Upper lobe of left lung (tissue), 6 donors: ENCODE results near the gene DNAJC22. TPM values are rescaled to one million over a fixed set of nuclear protein-coding genes. Genes with fewer than 3 reads are reported as not detected.
A peak's percentile ranks its signal among the peaks of the same experiment; 100 is the strongest.

Experiments
- ATAC-seq, 2 donors: fragments of 200-7000 bp; cut with Tn5 transposase; one replicate each; pipeline ENCODE4 v1.9.1; 2022; ENCODE audit warnings: mild to moderate bottlenecking in 2 of 2, moderate library complexity in 2 of 2; ENCODE audit not compliant: low FRiP score in 2 of 2
- DNase-seq, 2 donors: peaks; one replicate each; pipeline ENCODE4 v3.0.0-alpha.2; 2019 to 2020
- H3K27ac ChIP-seq, 4 donors: fragments of 200-600 bp; sonication (generic); one replicate each; pipeline ENCODE4 v1.5.1; 2016 to 2019
- H3K27me3 ChIP-seq, 4 donors: fragments of 200-600 bp; sonication (generic); one replicate each; pipeline ENCODE4 v1.5.1; 2017 to 2019
- H3K36me3 ChIP-seq, 4 donors: fragments of 200-600 bp; sonication (generic); one replicate each; pipeline ENCODE4 v1.5.1; 2016 to 2019
- H3K4me1 ChIP-seq, 4 donors: fragments of 200-600 bp; sonication (generic); one replicate each; pipeline ENCODE4 v1.5.1; 2018 to 2019
- H3K4me3 ChIP-seq, 4 donors: fragments of 200-600 bp; sonication (generic); one replicate each; pipeline ENCODE4 v1.5.1; 2017 to 2019; ENCODE audit warnings: mild to moderate bottlenecking in 2 of 4, moderate library complexity in 1 of 4
- H3K9me3 ChIP-seq, 4 donors: fragments of 200-600 bp; sonication (generic); one replicate each; pipeline ENCODE4 v1.5.1; 2018 to 2019
- EP300 ChIP-seq, 4 donors: sonication (generic); formaldehyde crosslinking; IDR thresholded peaks; one replicate each; pipeline ENCODE4 v1.5.1; 2017; ENCODE audit warnings: antibody characterized with exemption in 4 of 4, control low read depth in 2 of 4
- POLR2A ChIP-seq, 4 donors: fragments of 450-650 bp; IDR thresholded peaks; one replicate each; pipeline ENCODE4 v1.5.1; 2016 to 2017; ENCODE audit warnings: antibody characterized with exemption in 4 of 4, mild to moderate bottlenecking in 2 of 4
- POLR2AphosphoS5 ChIP-seq, 2 donors: sonication (generic); formaldehyde crosslinking; IDR thresholded peaks; one replicate each; pipeline ENCODE4 v1.5.1; 2017; ENCODE audit warnings: antibody characterized with exemption in 2 of 2
- WGBS, 2 donors: methylation state at CpG; one replicate each; pipeline ENCODE4 v1.1.5; 2017 to 2018; 5-methylcytosine and 5-hydroxymethylcytosine counted together
- total RNA-seq, 6 donors: library from RNA; depleted of rRNA in 4 of 6; stranded (reverse); fragments of >200 nt in 4 of 6; gene quantifications; one replicate each; pipeline versions ENCODE4 v1.1.0 to v1.2.1, GENCODE V29; 2016 to 2021
- TF ChIP-seq, protein P1 (sequence below), 6 experiments: fragments of 450-650 bp in 4 of 6; fragments of 200-600 bp in 2 of 6; sonication (generic) in 2 of 6; IDR thresholded peaks; one replicate each; pipeline ENCODE4 v1.5.1; 2016 to 2019; ENCODE audit warnings: antibody characterized with exemption in 6 of 6
- donor health status: DM: no; HTN: no; CAD: no; lungs with moderate emphysema.
- donor health status: DM: no; HTN: yes; CAD: no; lungs with severe emphysema.

DNAJC22 gene
- total RNA-seq, 6 donors from 2014 or later: 0.15 to 0.59 (median 0.38) TPM; not detected in 2

DNA sequence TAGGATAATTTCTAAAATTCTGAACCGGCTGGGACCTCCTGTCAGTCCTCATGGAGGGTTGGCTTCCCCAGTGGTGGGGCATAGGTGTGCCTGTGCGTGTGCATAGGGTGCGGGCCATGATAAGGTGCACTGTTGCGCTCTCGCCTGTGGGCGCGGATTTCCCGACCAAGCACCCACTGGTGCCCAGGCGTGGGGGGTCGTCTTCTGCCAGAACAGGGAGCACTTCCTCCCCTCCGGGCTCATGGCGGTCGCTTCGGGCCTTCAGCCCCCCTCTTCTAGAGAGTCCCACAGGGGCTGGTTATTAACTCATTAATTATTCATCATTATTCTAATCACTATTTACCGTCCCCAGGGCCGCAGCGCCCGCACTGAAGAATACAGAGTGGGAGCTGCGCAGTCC, 12.5 kb upstream of the DNAJC22 start:
- TF ChIP-seq POLR2A (IDR thresholded peaks at IDR 0.05): no peak
- peaks cover 20 to 33% (median 24%) of the 10 kb centered on the region in 4 donors for H3K4me1 ChIP-seq
- ATAC-seq: no peak
- H3K27ac ChIP-seq: no peak overlapping the region
- 29 to 36% methylated on average over 14 to 18 of the region's 19 CpGs for WGBS, 2 donors
- no peaks in the 10 kb centered on the region for H3K36me3 ChIP-seq
- H3K9me3 ChIP-seq: no peaks in the 10 kb centered on the region
- DNase-seq: peak in 1 of 2 donors; percentile 7
- peaks cover 1 to 55% (median 30%) of the 10 kb centered on the region in 4 donors for H3K27me3 ChIP-seq
- H3K4me3 ChIP-seq: no peak overlapping the region

DNA sequence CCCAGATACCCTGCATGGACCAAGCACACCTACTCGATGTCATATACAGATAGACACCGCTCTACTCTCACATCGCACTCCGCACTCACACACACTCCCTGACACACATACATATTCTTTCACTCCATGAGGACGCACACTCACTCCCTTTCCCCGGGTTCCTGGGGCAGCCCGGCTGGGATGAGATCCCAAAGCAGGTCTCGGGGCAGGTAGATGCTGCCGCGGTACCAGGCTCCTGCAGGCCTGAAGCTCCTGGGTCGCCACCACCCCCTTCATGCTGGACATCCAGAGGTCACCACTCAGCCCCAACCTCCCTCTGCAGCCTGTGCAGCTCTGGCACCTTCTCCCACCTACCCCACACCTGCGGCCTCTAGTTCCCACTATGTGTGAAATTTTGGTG, 12.0 kb upstream of the DNAJC22 start:
- WGBS, 2 donors: 55 to 66% methylated on average over 10 to 12 of the region's 12 CpGs
- Histone ChIP-seq H3K27ac (no peak overlapping the region), H3K4me1 (peaks cover 20 to 33% (median 24%) of the 10 kb centered on the region in 4 donors), H3K27me3 (peaks cover 1 to 55% (median 30%) of the 10 kb centered on the region in 4 donors), H3K4me3 (no peak overlapping the region), H3K9me3 (no peaks in the 10 kb centered on the region), H3K36me3 (no peaks in the 10 kb centered on the region)
- TF ChIP-seq EP300 (IDR thresholded peaks at IDR 0.05) (no peak), POLR2AphosphoS5 (IDR thresholded peaks at IDR 0.05) (no peak), POLR2A (IDR thresholded peaks at IDR 0.05) (no peak)
- TF ChIP-seq, protein P1, sequence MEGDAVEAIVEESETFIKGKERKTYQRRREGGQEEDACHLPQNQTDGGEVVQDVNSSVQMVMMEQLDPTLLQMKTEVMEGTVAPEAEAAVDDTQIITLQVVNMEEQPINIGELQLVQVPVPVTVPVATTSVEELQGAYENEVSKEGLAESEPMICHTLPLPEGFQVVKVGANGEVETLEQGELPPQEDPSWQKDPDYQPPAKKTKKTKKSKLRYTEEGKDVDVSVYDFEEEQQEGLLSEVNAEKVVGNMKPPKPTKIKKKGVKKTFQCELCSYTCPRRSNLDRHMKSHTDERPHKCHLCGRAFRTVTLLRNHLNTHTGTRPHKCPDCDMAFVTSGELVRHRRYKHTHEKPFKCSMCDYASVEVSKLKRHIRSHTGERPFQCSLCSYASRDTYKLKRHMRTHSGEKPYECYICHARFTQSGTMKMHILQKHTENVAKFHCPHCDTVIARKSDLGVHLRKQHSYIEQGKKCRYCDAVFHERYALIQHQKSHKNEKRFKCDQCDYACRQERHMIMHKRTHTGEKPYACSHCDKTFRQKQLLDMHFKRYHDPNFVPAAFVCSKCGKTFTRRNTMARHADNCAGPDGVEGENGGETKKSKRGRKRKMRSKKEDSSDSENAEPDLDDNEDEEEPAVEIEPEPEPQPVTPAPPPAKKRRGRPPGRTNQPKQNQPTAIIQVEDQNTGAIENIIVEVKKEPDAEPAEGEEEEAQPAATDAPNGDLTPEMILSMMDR (IDR thresholded peaks at IDR 0.05): no peak
- ATAC-seq (no peak), DNase-seq (peak in 1 of 2 donors; percentile 14)

DNA sequence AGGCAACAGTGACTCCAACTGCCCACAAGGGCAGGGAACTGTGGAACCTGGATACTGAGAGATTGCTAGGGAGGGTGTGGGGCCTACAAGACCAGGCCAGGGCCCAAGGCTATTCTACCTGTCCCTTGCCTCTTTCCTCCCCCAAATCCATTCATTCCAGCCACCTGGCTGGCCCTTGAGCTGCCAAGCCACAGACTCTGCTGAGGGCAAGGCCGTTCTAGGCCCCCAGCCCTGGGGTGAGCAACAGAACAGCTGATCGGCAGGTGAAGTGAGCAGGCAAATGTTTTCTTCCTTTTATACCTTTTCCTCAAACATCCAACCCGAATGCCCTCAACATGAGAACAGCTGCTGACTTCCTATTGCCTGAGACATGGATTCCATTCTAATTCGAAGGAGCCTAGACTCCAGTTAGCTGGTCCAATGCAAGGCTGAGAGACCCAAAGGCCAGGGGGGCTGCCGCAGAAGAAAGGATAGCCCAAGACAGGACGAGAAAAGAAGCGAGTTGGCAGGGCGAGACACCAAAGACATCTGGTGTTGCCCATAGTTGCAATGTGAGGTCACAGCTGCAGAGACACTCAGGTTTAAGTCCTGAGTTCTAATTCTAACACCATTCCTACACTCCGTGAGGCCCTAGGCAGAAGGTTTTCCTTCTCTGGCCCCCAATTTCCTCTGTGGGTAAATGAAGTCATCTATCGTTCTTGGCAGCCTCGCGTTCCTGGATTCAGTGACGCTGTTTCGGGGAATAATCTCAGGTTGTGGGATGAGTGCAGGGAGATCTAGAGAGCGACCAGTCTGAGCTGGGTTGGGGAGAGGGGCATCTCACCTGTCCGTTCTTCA, 11.4 kb upstream of the DNAJC22 start:
- TF ChIP-seq POLR2AphosphoS5 (IDR thresholded peaks at IDR 0.05) (no peak), EP300 (IDR thresholded peaks at IDR 0.05) (no peak)
- TF ChIP-seq, protein P1 (IDR thresholded peaks at IDR 0.05): no peak
- Histone ChIP-seq H3K27me3 (peaks cover 1 to 55% (median 30%) of the 10 kb centered on the region in 4 donors), H3K4me3 (no peak overlapping the region), H3K36me3 (no peaks in the 10 kb centered on the region), H3K4me1 (peaks cover 20 to 33% (median 24%) of the 10 kb centered on the region in 4 donors), H3K27ac (no peak overlapping the region), H3K9me3 (no peaks in the 10 kb centered on the region)
- no peak for ATAC-seq
- no peak for DNase-seq
- WGBS, 2 donors: 55 to 57% methylated on average over 16 of the region's 16 CpGs

DNA sequence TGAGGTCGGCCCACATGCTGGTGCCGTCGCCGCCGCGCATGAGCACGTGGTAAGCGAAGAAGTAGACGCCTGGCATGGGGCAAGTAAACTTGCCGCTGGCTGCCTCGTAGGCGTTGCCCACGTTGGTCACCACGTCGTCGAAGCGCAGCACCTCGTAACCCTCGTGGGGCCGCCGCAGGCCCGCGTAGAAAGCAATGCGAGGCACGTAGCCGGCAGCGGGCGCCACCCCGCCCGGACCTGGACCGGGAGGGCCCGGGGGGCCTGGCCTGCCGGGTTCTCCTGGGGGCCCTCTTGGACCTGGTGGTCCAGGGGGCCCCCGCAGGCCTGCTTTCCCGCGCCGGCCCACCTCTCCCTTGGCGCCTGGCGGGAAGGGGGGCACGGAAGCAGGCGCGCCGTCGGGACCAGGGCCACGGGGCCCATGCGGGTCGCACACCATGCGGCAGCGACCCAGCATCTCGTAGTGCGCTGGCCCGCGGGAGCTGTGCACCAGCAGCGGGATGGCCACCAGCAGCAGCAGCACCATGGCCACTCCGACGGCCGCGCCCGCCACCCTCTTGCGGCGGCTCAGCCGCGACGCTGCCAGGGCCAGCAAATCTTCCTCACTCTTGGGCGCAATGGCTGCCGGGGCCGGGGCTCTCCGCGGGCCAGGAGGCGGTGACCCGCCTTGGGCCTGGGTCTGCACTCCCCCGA, 10.6 kb upstream of the DNAJC22 start:
- 15 to 20% methylated on average over 25 to 38 of the region's 72 CpGs for WGBS, 2 donors
- no peaks in the 10 kb centered on the region for H3K9me3 ChIP-seq
- no peak overlapping the region for H3K27ac ChIP-seq
- no peaks in the 10 kb centered on the region for H3K36me3 ChIP-seq
- no peak for ATAC-seq
- peaks cover 20 to 32% (median 24%) of the 10 kb centered on the region in 4 donors for H3K4me1 ChIP-seq
- peak in 1 of 2 donors; percentile 83 for DNase-seq
- TF ChIP-seq, protein P1 (IDR thresholded peaks at IDR 0.05): no peak
- TF ChIP-seq POLR2A (IDR thresholded peaks at IDR 0.05): no peak
- TF ChIP-seq POLR2AphosphoS5 (IDR thresholded peaks at IDR 0.05): no peak
- no peak for TF ChIP-seq EP300 (IDR thresholded peaks at IDR 0.05)
- H3K4me3 ChIP-seq: no peak overlapping the region
- H3K27me3 ChIP-seq: peaks cover 1 to 55% (median 30%) of the 10 kb centered on the region in 4 donors
